DMS 273 (cell line): Measurements from ENCODE around the gene CACNA2D1.

Source experiments
- DNase-seq: peaks from one replicate; lab custom pipeline; 2025; ENCODE audit not compliant: unreplicated experiment; lab: John Stamatoyannopoulos, UW

CACNA2D1 gene

GRCh38 chr7:81902536-81902935 lies 541.0 kb downstream of the CACNA2D1 start:
- DNase-seq = no peak
